Stimulated activated CD4-positive, alpha-beta T cell treated with anti-CD3 and anti-CD28 coated beads, Interleukin-12 subunit alpha, Interleukin-12 subunit beta, amount 100 ng/mL, for 4 hours (primary cell): ENCODE data around the gene PGLYRP4.

Source experiments
- DNase-seq: peaks from one replicate; pipeline ENCODE4 v3.0.0-alpha.2; 2020

The PGLYRP4 gene

GRCh38 chr1:153374071-153374470 is 25.4 kb upstream of the PGLYRP4 start:
- no peak for DNase-seq

- no peak for DNase-seq
These were observed 23.9 kb upstream of the PGLYRP4 start for GRCh38 chr1:153372571-153372970.

GRCh38 chr1:153371231-153371630 is 22.6 kb upstream of the PGLYRP4 start:
- no peak for DNase-seq

GRCh38 chr1:153370146-153370545 is 21.5 kb upstream of the PGLYRP4 start:
- no peak for DNase-seq

GRCh38 chr1:153368495-153368894 is 19.9 kb upstream of the PGLYRP4 start:
- no peak for DNase-seq

GRCh38 chr1:153367090-153367489 is 18.4 kb upstream of the PGLYRP4 start:
- DNase-seq: no peak

- DNase-seq: no peak
These were observed 17.6 kb upstream of the PGLYRP4 start for GRCh38 chr1:153366261-153366660.

GRCh38 chr1:153365696-153366095 is 17.1 kb upstream of the PGLYRP4 start:
- no peak for DNase-seq

GRCh38 chr1:153364766-153365666 is 16.4 kb upstream of the PGLYRP4 start:
- DNase-seq: no peak

GRCh38 chr1:153364156-153364555 is 15.5 kb upstream of the PGLYRP4 start:
- DNase-seq: no peak

- DNase-seq: no peak
These were observed 15.0 kb upstream of the PGLYRP4 start for GRCh38 chr1:153363641-153364040.

GRCh38 chr1:153362187-153362775 is 13.6 kb upstream of the PGLYRP4 start:
- DNase-seq: no peak

- no peak for DNase-seq
These were observed 13.0 kb upstream of the PGLYRP4 start for GRCh38 chr1:153361480-153362109.

- no peak for DNase-seq
These were observed 12.2 kb upstream of the PGLYRP4 start for GRCh38 chr1:153360592-153361479.

- DNase-seq: no peak
These were observed 11.5 kb upstream of the PGLYRP4 start for GRCh38 chr1:153360190-153360589.

GRCh38 chr1:153359241-153359640 is 10.6 kb upstream of the PGLYRP4 start:
- no peak for DNase-seq

- DNase-seq: no peak
These were observed 10.0 kb upstream of the PGLYRP4 start for GRCh38 chr1:153358691-153358975.

- no peak for DNase-seq
These were observed 9.4 kb upstream of the PGLYRP4 start, which contains the start of gene S100A9 for GRCh38 chr1:153357853-153358690. Gene S100A9, plus strand, starts transcription at chr1:153357854. Its CDS starts 430 bp downstream, at chr1:153358284.

- no peak for DNase-seq
These were observed 8.6 kb upstream of the PGLYRP4 start for GRCh38 chr1:153357076-153357852.

GRCh38 chr1:153356392-153357075 is 7.9 kb upstream of the PGLYRP4 start:
- no peak for DNase-seq
